B cell (primary cell): Measurements from ENCODE around the gene RPP40. TPM values are rescaled to one million over a fixed set of nuclear protein-coding genes. Genes with fewer than 3 reads are reported as not detected.

Experiments used
- ATAC-seq: fragments of 200-7000 bp; cut with Tn5 transposase; one replicate; pipeline ENCODE4 v1.10.0; 2021; ENCODE audit warnings: low read depth, mild to moderate bottlenecking, moderate number of reproducible peaks, moderate library complexity
- CTCF ChIA-PET: fragments of 350-600 bp; sonication (Branson Sonifier 250); formaldehyde crosslinking; loops from one replicate; lab custom pipeline; 2021; ENCODE audit warnings: antibody characterized with exemption, inconsistent platforms; lab: Charles Lee
- POLR2A ChIA-PET: fragments of 350-600 bp; sonication (Branson Sonifier 250); formaldehyde crosslinking; loops from one replicate; lab custom pipeline; 2021; ENCODE audit warnings: antibody characterized with exemption; lab: Charles Lee
- DNase-seq: peaks from one replicate; pipeline ENCODE4 v3.0.0; 2013
- H2AFZ ChIP-seq: 2 replicates; pipeline ENCODE4 v1.6.1; 2012; ENCODE audit warnings: mild to moderate bottlenecking, low read depth, low read length; ENCODE audit not compliant: insufficient read depth, poor library complexity, severe bottlenecking
- H3K27ac ChIP-seq, 2 donors: 1 replicate in 1 of 2; 2 replicates in 1 of 2; pipeline ENCODE4 v1.5.1; 2012 to 2013; ENCODE audit warnings: low read length in 2 of 2, mild to moderate bottlenecking in 2 of 2, moderate library complexity in 1 of 2
- H3K27me3 ChIP-seq, 4 experiments: fragments of 200-600 bp in 1 of 4; sonication (generic) in 1 of 4; replicated peaks in 1 of 4; 1 replicate in 2 of 4; 2 replicates in 2 of 4; pipeline versions ENCODE4 v1.6.1 to v1.7.0; 2013 to 2016; ENCODE audit warnings: low read length in 3 of 4, mild to moderate bottlenecking in 2 of 4, mixed read lengths in 1 of 4, moderate library complexity in 1 of 4; ENCODE audit not compliant: insufficient read depth in 4 of 4, control insufficient read depth in 3 of 4; ENCODE audit errors: control extremely low read depth in 1 of 4
- H3K36me3 ChIP-seq, 2 experiments: replicated peaks in 1 of 2; 1 replicate in 1 of 2; 2 replicates in 1 of 2; pipeline versions ENCODE4 v1.6.1 to v1.7.1; 2013; ENCODE audit warnings: low read length in 1 of 2; ENCODE audit not compliant: insufficient read depth in 2 of 2, control insufficient read depth in 1 of 2; ENCODE audit errors: control extremely low read depth in 1 of 2, extremely low read depth in 1 of 2
- H3K4me1 ChIP-seq, 2 donors: fragments of 200-600 bp in 1 of 2; sonication (generic) in 1 of 2; 1 replicate in 1 of 2; 2 replicates in 1 of 2; pipeline versions ENCODE4 v1.5.1 to v1.6.1; 2013 to 2017; ENCODE audit warnings: low read length in 2 of 2; ENCODE audit not compliant: control insufficient read depth in 2 of 2, insufficient read depth in 2 of 2
- H3K4me2 ChIP-seq: replicated peaks from 2 replicates; pipeline ENCODE3; 2012; ENCODE audit warnings: mild to moderate bottlenecking, low read depth, low read length; ENCODE audit not compliant: poor library complexity, severe bottlenecking
- H3K4me3 ChIP-seq, 5 experiments: fragments of 200-600 bp in 1 of 5; sonication (generic) in 1 of 5; 1 replicate in 3 of 5; 2 replicates in 2 of 5; pipeline versions ENCODE4 v1.5.1 to v1.7.0; 2011 to 2016; ENCODE audit warnings: low read length in 4 of 5, mild to moderate bottlenecking in 4 of 5, low read depth in 2 of 5, control low read depth in 1 of 5, moderate library complexity in 1 of 5; ENCODE audit not compliant: insufficient read depth in 1 of 5; ENCODE audit errors: control extremely low read depth in 1 of 5, extremely low read depth in 1 of 5
- H3K79me2 ChIP-seq: fragments of 200-600 bp; sonication (generic); one replicate; pipeline ENCODE4 v1.6.0; 2016; ENCODE audit warnings: low read length; ENCODE audit not compliant: control insufficient read depth, insufficient read depth
- H3K9ac ChIP-seq: fragments of 200-600 bp; sonication (generic); 2 replicates; pipeline ENCODE4 v1.6.1; 2017; ENCODE audit warnings: mild to moderate bottlenecking, low read length, moderate library complexity
- H3K9me3 ChIP-seq, 3 donors: one replicate each; pipeline versions ENCODE4 v1.6.1 to v1.7.1; 2013; ENCODE audit warnings: low read length in 2 of 3; ENCODE audit not compliant: control insufficient read depth in 2 of 3, insufficient read depth in 1 of 3; ENCODE audit errors: control extremely low read depth in 1 of 3
- H4K20me1 ChIP-seq: 2 replicates; pipeline ENCODE4 v1.6.0; 2012; ENCODE audit warnings: mild to moderate bottlenecking, low read length; ENCODE audit not compliant: insufficient read depth, control insufficient read depth, poor library complexity, severe bottlenecking
- H3K27ac Mint-ChIP-seq: one replicate; pipeline ENCODE4 v1.8.0; 2021; ENCODE audit warnings: mixed read lengths
- H3K27me3 Mint-ChIP-seq: one replicate; pipeline ENCODE4 v1.8.0; 2021; ENCODE audit warnings: mixed read lengths
- H3K4me1 Mint-ChIP-seq: one replicate; pipeline ENCODE4 v1.8.0; 2021; ENCODE audit warnings: mixed read lengths
- H3K4me3 Mint-ChIP-seq: one replicate; pipeline ENCODE4 v1.8.0; 2021; ENCODE audit warnings: mixed read lengths
- H3K9me3 Mint-ChIP-seq: one replicate; pipeline ENCODE4 v1.8.0; 2022; ENCODE audit warnings: mixed read lengths; ENCODE audit not compliant: insufficient read depth
- CTCF ChIP-seq: fragments of 200-600 bp; IDR thresholded peaks from one replicate; pipeline ENCODE4 v1.8.0; 2022; ENCODE audit warnings: antibody characterized with exemption, mild to moderate bottlenecking
- EZH2 ChIP-seq: IDR thresholded peaks from 2 replicates; pipeline ENCODE4 v1.6.1; 2012; ENCODE audit warnings: borderline replicate concordance, low read depth, mild to moderate bottlenecking, moderate library complexity, low read length; ENCODE audit not compliant: insufficient read depth, poor library complexity, severe bottlenecking
- WGBS: methylation state at CpG from one replicate; pipeline ENCODE4 v1.1.5; 2013; ENCODE audit warnings: missing lambda C conversion rate; ENCODE audit not compliant: insufficient coverage; 5-methylcytosine and 5-hydroxymethylcytosine counted together
- intact Hi-C: fragments of 100-400 bp; cut with micrococcal nuclease; formaldehyde crosslinking; loops from one replicate; pipeline ENCODE4 v1.10.0; 2022
- polyA plus RNA-seq: library from polyadenylated mRNA; depleted of rRNA; stranded (reverse); fragments of >200 nt; gene quantifications from 2 replicates; pipeline ENCODE4 v1.2.3, GENCODE V29; 2012
- total RNA-seq, 2 donors: library from RNA; stranded (reverse); fragments of 120-200 nt in 1 of 2; gene quantifications; 1 replicate in 1 of 2; 2 replicates in 1 of 2; pipeline versions ENCODE4 v1.2.3 to v1.2.4, GENCODE V29; 2013 to 2022

Gene RPP40
- total and polyA plus RNA-seq, 2 donors (not counting 1 experiment from before 2014, with no cell fraction given) = 2.7 to 3.8 TPM

GRCh38 chr6:5029609-5030008, 25.8 kb upstream of the RPP40 start:
- Histone ChIP-seq H3K4me2 (no peak overlapping the region), H3K4me3 (no peak overlapping the region), H3K36me3 (no peaks in the 10 kb centered on the region), H3K27ac (no peak overlapping the region), H3K79me2 (no peaks in the 10 kb centered on the region), H4K20me1 (no peaks in the 10 kb centered on the region), H2AFZ (no peak overlapping the region), H3K9ac (no peak overlapping the region), H3K9me3 (peaks cover 0 to 13% (median 0%) of the 10 kb centered on the region in 3 donors), H3K27me3 (peaks cover 0 to 19% (median 4%) of the 10 kb centered on the region in 4 experiments), H3K4me1 (peaks cover 17 to 21% of the 10 kb centered on the region in 2 donors)
- POLR2A ChIA-PET = no interaction called here
- TF ChIP-seq CTCF = no peak
- no peak for TF ChIP-seq EZH2
- Mint-ChIP-seq H3K4me3 (no peak overlapping the region), H3K4me1 (peaks cover 26% of the 10 kb centered on the region), H3K27me3 (peaks cover 4% of the 10 kb centered on the region), H3K27ac (no peak overlapping the region), H3K9me3 (no peaks in the 10 kb centered on the region)
- WGBS = 80% methylated on average over 4 of the region's 5 CpGs
- DNase-seq = no peak
- intact Hi-C loops = no loop called here
- no peak for ATAC-seq
- CTCF ChIA-PET = interaction anchor here (1.3 kb wide), 1 partner anchor 11 kb away, joined by 3 read pairs; no protein-coding TSS in a partner anchor

DNA sequence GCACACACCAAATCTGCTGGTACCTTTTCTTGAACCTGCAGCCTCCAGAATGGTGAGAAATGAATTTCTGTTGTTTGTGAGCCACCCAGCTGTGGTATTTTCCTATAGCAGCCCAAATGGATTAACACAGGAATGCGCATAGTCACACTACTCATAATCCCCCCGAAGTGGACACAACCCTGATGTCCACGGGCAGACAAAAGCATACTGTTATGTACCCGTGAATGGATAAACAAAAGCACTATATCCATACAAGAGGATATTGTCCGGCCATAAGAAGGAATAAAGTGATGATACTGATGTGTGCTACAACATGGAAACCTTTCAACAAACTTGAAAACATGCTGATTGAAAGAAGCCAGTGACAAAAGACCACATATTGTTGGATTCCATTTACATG, 25.1 kb upstream of the RPP40 start:
- no peaks in the 10 kb centered on the region for H3K36me3 ChIP-seq
- H3K27me3 ChIP-seq = peaks cover 0 to 23% (median 4%) of the 10 kb centered on the region in 4 experiments
- H3K79me2 ChIP-seq = no peaks in the 10 kb centered on the region
- intact Hi-C loops = no loop called here
- Mint-ChIP-seq H3K4me1 (peaks cover 20% of the 10 kb centered on the region), H3K9me3 (no peaks in the 10 kb centered on the region), H3K27ac (no peak overlapping the region), H3K4me3 (no peak overlapping the region), H3K27me3 (peaks cover 4% of the 10 kb centered on the region)
- DNase-seq (no peak), ATAC-seq (no peak)
- peaks cover 0 to 9% (median 0%) of the 10 kb centered on the region in 3 donors for H3K9me3 ChIP-seq
- ChIA-PET POLR2A (no interaction called here), CTCF (no interaction called here)
- H3K9ac ChIP-seq = no peak overlapping the region
- H3K4me1 ChIP-seq = peaks cover 12 to 16% of the 10 kb centered on the region in 2 donors
- 100% methylated on average over 1 of the region's 5 CpGs for WGBS
- no peaks in the 10 kb centered on the region for H4K20me1 ChIP-seq
- TF ChIP-seq EZH2 (no peak), CTCF (no peak)
- no peak overlapping the region for H3K27ac ChIP-seq
- H3K4me2 ChIP-seq = no peak overlapping the region
- H2AFZ ChIP-seq = no peak overlapping the region
- no peak overlapping the region for H3K4me3 ChIP-seq
